ENCODE measurements around the gene RBP5. TPM values are rescaled to one million over a fixed set of nuclear protein-coding genes. Genes with fewer than 3 reads are reported as not detected.

The RBP5 gene
- total and polyA plus RNA-seq, 4 donors: 12.9 to 108 (median 63.6) TPM

GRCh38 chr12:7100239-7100638 lies 28.4 kb downstream of the RBP5 start:
- Histone ChIP-seq H3K27ac (ENCODE audit: low read depth in 1 of 2, low read length in 2 of 2) (no peak overlapping the region), H3K27me3 (ENCODE audit: control insufficient read depth in 4 of 4, insufficient read depth in 4 of 4, low read length in 3 of 4) (no peaks in the 10 kb centered on the region), H3K4me1 (ENCODE audit: control insufficient read depth in 4 of 4, insufficient read depth in 4 of 4, low read length in 3 of 4) (peaks cover 5 to 25% (median 12%) of the 10 kb centered on the region in 4 donors), H3K36me3 (ENCODE audit: control insufficient read depth in 4 of 4, insufficient read depth in 3 of 4, low read depth in 1 of 4, low read length in 3 of 4) (peaks cover 8 to 42% (median 23%) of the 10 kb centered on the region in 4 donors), H3K9ac (ENCODE audit: low read depth in 1 of 2, low read length in 2 of 2) (no peak overlapping the region), H3K4me3 (ENCODE audit: low read depth in 1 of 3, low read length in 3 of 3) (no peak overlapping the region), H3K9me3 (ENCODE audit: control insufficient read depth in 4 of 4, low read length in 3 of 4) (no peaks in the 10 kb centered on the region)
- TF ChIP-seq REST (IDR thresholded peaks at IDR 0.05) (no peak), FOXA1 (IDR thresholded peaks at IDR 0.05) (no peak), ZBTB33 (IDR thresholded peaks at IDR 0.05) (no peak), GABPA (IDR thresholded peaks at IDR 0.05 in 1 of 2, conservative IDR thresholded peaks at IDR 0.05 in 1 of 2) (no peak), HNF4G (IDR thresholded peaks at IDR 0.05) (no peak)
- TF ChIP-seq, protein P1, sequence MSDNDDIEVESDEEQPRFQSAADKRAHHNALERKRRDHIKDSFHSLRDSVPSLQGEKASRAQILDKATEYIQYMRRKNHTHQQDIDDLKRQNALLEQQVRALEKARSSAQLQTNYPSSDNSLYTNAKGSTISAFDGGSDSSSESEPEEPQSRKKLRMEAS (IDR thresholded peaks at IDR 0.05): no peak
- DNase-seq (ENCODE audit: low spot score): no peak
- 94% methylated on average over 4 of the region's 4 CpGs for WGBS

GRCh38 chr12:7099290-7099996 lies 29.2 kb downstream of the RBP5 start:
- H3K9me3 ChIP-seq (ENCODE audit: control insufficient read depth in 4 of 4, low read length in 3 of 4): no peaks in the 10 kb centered on the region
- no peak overlapping the region for H3K27ac ChIP-seq (ENCODE audit: low read depth in 1 of 2, low read length in 2 of 2)
- no peaks in the 10 kb centered on the region for H3K27me3 ChIP-seq (ENCODE audit: control insufficient read depth in 4 of 4, insufficient read depth in 4 of 4, low read length in 3 of 4)
- TF ChIP-seq NR2F2 (IDR thresholded peaks at IDR 0.05) (no peak), JUND (IDR thresholded peaks at IDR 0.05) (no peak), SP1 (IDR thresholded peaks at IDR 0.05) (no peak), YY1 (IDR thresholded peaks at IDR 0.05) (no peak), GABPA (IDR thresholded peaks at IDR 0.05 in 1 of 2, conservative IDR thresholded peaks at IDR 0.05 in 1 of 2) (no peak), EGR1 (IDR thresholded peaks at IDR 0.05; ENCODE audit: low read depth in 2 of 2) (no peak), RXRA (IDR thresholded peaks at IDR 0.05) (no peak), FOXA2 (IDR thresholded peaks at IDR 0.05) (no peak), RAD21 (IDR thresholded peaks at IDR 0.05) (no peak), REST (IDR thresholded peaks at IDR 0.05) (no peak), FOXA1 (IDR thresholded peaks at IDR 0.05) (no peak)
- TF ChIP-seq, protein P1 (IDR thresholded peaks at IDR 0.05): no peak
- TF ChIP-seq, protein P2, sequence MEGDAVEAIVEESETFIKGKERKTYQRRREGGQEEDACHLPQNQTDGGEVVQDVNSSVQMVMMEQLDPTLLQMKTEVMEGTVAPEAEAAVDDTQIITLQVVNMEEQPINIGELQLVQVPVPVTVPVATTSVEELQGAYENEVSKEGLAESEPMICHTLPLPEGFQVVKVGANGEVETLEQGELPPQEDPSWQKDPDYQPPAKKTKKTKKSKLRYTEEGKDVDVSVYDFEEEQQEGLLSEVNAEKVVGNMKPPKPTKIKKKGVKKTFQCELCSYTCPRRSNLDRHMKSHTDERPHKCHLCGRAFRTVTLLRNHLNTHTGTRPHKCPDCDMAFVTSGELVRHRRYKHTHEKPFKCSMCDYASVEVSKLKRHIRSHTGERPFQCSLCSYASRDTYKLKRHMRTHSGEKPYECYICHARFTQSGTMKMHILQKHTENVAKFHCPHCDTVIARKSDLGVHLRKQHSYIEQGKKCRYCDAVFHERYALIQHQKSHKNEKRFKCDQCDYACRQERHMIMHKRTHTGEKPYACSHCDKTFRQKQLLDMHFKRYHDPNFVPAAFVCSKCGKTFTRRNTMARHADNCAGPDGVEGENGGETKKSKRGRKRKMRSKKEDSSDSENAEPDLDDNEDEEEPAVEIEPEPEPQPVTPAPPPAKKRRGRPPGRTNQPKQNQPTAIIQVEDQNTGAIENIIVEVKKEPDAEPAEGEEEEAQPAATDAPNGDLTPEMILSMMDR (IDR thresholded peaks at IDR 0.05; ENCODE audit: low read depth, low read length, missing input control): no peak
- H3K9ac ChIP-seq (ENCODE audit: low read depth in 1 of 2, low read length in 2 of 2): no peak overlapping the region
- H3K4me3 ChIP-seq (ENCODE audit: low read depth in 1 of 3, low read length in 3 of 3): no peak overlapping the region
- DNase-seq (ENCODE audit: low spot score): no peak
- 86% methylated on average over 9 of the region's 9 CpGs for WGBS
- H3K4me1 ChIP-seq (ENCODE audit: control insufficient read depth in 4 of 4, insufficient read depth in 4 of 4, low read length in 3 of 4): peaks cover 5 to 22% (median 10%) of the 10 kb centered on the region in 4 donors
- H3K36me3 ChIP-seq (ENCODE audit: control insufficient read depth in 4 of 4, insufficient read depth in 3 of 4, low read depth in 1 of 4, low read length in 3 of 4): peaks cover 8 to 42% (median 21%) of the 10 kb centered on the region in 4 donors

Data from liver (tissue), 9 donors.